ENCODE results near the gene SCUBE1. TPM values are rescaled to one million over a fixed set of nuclear protein-coding genes. Genes with fewer than 3 reads are reported as not detected.
A peak's percentile ranks its signal among the peaks of the same experiment; 100 is the strongest.

SCUBE1 gene
- total RNA-seq, 2 donors from 2014 or later: 3.8 to 5.8 TPM

DNA sequence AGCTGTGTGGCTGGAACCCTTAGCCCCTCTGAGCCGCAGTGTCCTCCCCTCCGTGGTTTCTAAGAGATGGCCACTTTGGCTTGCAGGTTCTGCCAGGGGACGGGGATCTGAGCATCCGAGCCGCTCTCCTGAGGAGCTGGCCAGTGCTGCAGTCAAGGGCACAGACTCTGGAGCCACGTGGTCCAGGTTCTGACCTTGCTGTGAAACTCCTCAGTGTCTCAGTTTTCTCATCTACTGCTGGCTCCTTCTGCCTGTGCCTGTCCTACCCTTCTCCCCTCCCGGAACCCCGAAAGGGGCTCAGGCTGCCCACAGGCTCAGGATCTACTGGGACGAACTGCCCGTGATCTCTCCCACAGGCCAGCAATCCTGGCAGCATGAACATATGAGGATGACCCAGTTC, 90.9 kb downstream of the SCUBE1 start:
- ATAC-seq (no peak), DNase-seq (no peak)
- intact Hi-C loops (cut with DNase I, micrococcal nuclease): no loop called here

DNA sequence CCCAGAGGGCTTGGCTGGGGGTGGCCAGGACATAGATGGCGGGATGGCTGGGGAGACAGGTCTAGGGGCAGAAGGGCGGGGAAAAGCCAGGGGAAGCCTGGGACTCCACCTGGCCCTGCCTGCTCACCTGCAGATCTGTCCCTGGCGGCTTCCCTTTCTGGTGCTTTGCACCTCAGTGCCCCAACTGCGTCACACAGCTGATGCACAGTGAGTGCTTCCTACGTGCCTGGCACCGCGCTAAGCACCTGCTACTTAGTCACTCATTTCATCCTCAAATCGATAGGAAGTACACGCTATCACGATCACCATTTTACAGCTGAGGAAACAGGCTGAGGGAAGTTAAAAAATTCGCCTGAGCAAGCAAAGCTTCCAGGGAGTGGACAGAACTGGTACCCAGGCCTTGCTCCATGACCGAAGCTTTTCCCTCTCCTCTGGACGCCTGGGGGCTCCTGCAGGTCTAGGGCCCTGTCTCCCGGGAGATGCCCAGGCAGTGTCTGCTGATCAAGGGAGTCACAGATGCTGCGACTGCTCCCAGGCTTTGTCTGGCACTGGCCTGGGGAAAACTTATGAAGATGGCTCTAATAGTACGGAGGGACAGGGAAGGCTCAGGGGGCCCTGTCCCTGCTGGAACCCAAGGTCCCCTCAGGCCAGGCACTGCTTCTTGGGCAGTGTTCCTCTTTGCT, 93.2 kb downstream of the SCUBE1 start:
- ATAC-seq (no peak), DNase-seq (no peak)
- intact Hi-C loops (cut with DNase I, micrococcal nuclease): no loop called here

DNA sequence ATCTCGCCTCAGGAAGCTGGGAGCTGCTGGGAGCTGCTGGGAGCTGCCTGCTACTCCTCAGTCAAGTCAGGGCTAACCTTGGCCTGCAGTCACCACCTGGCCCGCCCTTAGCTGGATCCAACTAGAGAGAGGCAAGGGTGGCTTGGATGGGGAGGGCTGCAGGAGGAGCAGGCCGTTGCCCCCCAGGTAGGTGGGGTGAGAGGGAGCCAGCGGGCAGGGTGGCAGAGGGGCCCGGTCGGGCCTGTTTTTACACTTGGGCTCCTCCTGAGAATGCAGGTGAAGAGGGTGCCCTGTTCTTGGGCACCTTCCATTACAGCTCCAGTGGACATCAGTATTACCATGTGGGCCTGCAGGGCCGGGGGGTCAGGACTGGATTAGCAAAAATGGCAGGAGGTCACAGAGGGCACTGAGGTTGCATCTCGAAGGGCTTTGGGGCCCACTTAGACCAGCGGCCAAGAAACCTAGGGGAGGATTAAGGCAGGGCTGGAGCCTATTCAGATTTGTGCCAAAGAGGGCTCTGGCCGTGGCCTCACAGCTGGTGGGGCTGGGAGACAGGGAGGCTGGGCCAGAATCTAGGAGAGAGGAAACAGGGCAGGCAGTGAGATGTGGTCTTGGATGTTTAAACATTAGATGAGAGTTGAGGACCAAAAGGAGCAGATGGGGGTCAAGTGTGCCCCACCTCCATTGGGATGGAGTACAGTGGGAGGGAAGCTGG, 95.5 kb downstream of the SCUBE1 start:
- ATAC-seq (no peak), DNase-seq (no peak)
- intact Hi-C loops (cut with DNase I, micrococcal nuclease): no loop called here

DNA sequence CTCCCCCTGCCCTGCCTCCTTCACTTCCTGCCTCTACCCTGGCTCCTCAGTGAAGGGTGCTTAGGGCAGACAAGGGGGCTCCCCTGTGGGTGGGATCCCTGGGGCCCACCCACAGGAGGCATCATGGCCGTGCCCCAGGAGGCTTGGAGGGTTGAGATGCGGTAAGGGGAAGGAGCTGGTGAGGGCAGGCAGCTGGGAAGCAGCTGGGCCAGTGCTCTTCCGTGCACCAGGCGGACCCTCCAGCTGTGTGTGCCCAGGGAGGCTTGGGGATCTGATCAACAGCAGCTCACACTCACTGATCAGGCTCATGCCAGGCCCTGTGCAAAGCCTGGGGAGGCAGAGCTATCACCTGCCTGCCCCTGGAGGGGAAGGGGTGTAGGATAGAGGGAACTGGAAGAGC, 97.0 kb downstream of the SCUBE1 start:
- no peak for ATAC-seq
- intact Hi-C loops (cut with DNase I, micrococcal nuclease): no loop called here
- DNase-seq: no peak

DNA sequence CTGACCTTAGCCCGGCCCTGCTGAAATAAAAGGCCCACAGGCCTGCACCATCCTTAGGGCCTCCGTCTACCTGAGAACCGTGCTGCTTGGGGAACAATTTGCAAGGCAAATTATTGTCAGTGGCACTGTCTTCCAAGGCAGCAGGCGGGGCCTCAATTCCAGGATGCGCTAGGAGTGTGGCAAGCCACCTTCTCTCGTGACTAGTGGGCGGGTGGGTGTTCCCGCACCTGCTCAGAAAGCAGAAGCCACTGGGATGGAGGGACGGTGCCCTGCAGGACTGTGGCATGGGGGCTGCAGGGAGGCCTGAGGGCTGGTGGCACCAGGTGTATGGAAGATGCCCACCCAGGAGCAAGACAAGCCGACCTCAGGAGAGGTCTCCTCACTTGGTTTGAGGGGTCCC, 97.5 kb downstream of the SCUBE1 start:
- ATAC-seq: no peak
- no peak for DNase-seq
- intact Hi-C loops (cut with DNase I, micrococcal nuclease): no loop called here

DNA sequence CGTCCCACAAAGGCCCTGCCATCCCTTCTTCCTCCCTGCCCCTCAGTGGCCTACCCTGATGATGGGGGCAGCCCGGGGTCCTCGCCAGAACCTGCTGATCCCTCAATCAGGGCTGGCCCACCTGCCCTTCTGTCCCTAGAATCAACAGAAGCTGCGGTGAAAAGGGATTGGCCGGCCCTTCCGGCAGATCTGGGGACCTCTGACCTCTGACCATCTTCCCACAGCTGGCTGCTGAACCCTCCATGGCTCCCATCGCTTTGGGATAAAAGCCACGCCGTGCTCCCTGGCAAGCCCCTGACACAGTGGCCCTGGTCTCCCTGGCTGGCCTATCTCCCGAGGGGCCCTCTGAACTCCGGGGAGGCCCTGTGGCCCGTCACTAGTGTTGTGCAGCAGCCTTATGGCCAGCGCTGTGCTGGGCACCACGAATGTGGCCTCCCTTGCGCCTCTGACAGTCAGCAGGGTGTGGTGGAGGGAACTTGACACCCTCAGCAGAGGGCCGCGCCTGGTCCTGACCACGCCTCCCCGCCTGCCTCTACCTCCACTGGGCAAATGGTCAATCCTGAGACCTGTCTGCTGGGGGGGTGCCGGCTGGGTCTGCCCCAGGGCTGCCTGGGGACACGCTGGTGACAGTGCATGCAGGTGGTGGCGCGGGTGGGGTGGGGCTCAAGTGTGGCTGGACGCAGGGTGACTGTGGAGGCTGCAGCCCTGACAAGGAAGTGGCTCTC, 98.2 kb downstream of the SCUBE1 start:
- peak; percentile 49 for ATAC-seq
- intact Hi-C loops (cut with DNase I, micrococcal nuclease): no loop called here
- DNase-seq: no peak

DNA sequence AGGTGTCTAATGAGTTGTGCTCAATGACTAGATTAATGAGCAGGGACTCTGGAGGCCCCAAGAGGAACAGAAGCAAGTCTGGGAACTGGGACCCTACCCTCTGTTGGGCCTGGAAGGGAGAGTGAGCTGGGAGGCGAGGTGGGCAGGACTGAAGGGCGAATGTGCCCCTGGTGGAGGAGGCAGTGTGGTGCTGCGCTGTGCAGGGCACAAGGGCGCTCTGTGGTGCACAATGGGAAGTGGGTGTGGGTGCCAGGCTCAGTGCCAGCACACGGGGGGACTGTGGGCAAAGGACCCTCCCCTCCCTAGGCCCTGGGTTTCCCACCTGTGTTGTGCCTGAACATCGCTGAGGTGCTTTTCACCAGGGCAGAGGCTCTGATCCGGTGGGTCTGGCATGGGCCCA, 98.8 kb downstream of the SCUBE1 start:
- DNase-seq: no peak
- intact Hi-C loops (cut with DNase I, micrococcal nuclease): no loop called here
- no peak for ATAC-seq

DNA sequence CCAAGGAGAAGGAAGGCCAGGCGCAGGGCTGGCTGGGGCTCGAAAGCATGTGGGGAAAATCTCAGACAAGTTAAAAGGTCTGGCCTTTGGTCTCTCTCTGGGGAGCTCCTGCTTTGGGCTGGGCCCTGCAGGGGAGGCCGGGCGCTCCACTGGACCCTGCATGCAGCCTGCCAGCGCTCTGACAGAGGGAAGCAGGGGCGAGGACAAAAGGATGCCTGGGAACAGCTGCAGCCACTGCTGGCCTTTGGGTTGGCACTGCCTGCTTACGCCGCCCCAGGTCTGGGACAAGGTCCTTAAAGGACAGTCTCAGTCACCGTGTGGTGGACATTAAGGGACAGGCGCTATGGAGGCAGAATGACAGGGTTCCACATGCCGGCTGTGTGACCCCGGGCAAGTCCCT, 99.8 kb downstream of the SCUBE1 start:
- ATAC-seq: no peak
- no peak for DNase-seq
- intact Hi-C loops (cut with DNase I, micrococcal nuclease): no loop called here

DNA sequence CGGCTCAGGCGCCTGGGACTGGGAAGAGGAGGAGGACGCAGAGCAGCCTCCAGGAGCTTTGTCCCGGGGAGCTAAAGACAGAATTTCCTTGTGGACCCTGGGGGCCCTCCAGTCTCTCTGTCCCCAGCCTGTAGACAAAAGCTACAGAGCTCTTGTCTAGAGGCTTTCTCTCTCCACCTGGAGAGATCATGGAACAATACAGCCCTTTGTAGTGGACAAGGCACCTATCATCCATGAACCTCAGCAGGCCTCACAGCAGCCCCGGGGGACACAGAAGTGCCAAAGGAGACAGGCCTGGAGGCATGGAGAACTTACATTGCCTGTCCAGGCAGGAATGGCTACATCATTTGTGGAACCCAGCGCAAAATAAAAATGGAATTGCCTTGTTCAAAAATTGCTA, 100.5 kb downstream of the SCUBE1 start:
- no peak for DNase-seq
- intact Hi-C loops (cut with DNase I, micrococcal nuclease): no loop called here
- no peak for ATAC-seq

DNA sequence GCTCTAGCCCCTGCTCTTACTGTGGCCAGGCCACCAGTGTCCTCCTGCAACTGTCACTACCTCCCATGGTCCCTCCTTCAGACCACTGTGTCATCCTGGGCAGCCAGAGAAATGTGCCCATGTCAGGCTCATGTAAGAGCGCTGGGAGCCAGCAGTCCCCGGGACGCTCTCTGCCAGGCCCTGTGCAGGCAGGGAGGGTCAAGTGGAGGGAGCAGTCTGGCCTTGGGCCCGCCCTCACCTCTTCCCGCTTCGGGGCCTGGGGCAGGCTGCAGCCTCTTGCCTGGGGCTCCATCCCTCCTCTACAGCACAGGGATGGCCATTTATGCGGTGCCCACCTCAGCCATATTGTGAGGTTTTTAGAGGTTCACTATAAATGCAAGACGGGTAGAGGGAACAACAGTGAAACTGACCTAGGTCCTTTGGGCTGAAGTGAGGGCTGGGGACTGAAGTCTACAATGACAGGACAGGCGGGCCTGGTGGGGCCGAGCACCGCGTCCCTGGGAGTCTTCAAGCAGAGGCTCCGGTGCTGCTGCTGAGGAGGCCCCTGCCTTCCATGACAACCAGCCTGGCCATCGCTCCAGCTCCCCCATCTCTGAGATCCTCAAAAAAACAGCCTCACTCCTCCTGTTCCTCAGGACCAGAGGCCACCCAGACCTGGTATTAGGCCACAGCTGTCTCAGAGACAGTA, 101.3 kb downstream of the SCUBE1 start:
- ATAC-seq (no peak), DNase-seq (no peak)
- intact Hi-C loops (cut with DNase I, micrococcal nuclease): no loop called here

DNA sequence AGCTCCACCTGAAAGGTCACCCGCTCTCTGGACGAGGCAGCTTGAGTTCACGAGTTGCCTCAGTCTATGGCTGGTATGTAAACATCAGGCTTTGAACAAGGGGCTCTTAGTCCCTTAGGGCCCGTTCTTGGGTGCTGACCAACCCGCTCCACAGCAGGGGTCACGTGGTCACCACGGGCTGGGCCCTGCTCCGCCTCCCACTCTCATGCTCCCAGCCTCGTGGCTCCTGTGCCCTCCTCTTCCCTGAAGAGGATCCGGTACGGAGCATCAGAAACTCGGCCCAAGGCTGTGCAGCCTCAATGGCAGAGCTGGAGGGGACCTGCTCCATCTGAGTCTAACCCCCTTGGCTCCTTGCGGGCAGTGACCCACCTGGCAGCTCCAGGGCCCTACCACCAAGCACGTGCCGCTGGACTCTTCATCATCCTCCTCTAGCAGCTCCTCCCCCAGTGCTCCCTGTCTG, 102.0 kb downstream of the SCUBE1 start:
- no peak for ATAC-seq
- intact Hi-C loops (cut with DNase I, micrococcal nuclease): no loop called here
- DNase-seq: no peak

DNA sequence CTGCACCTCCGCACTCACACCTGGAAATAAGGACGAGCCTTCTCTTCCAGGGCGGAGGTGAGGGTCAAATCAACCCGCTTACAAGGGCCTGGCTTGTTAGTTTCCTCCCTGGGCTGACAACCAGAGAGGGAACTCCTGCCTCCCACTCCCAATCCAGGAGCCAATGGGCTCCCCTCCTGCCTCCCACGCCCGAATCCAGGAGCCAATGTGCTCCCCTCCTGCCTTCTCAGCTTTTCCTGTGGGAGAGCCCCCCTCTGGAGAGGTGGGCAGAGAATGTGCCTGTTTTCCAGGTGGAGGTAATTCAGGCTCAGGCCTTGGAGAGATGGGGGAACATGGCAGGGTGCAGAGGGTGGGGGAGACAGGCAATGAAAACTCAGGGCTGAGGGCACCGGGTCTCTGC, 102.6 kb downstream of the SCUBE1 start:
- intact Hi-C loops (cut with DNase I, micrococcal nuclease): no loop called here
- no peak for DNase-seq
- no peak for ATAC-seq

DNA sequence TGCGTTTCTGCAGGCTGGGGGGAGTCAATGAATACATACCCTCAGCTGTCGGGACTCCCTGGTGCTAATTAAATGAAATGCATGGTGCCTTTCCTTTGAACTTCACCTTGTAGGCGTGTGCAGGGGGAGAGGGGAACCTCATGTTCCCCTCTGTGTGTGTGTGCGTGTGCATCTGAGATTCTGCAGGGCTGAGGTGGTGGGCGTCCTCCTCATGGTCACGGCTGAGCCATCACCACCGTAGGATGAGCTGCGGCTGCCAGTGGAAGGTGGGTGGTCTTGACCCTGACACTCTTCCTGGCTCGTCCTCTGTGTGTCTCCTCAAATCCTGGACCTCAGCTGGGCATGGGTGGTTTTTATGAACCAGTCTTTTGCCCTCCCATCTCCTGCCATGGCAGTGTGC, 103.2 kb downstream of the SCUBE1 start:
- intact Hi-C loops (cut with DNase I, micrococcal nuclease): no loop called here
- no peak for ATAC-seq

DNA sequence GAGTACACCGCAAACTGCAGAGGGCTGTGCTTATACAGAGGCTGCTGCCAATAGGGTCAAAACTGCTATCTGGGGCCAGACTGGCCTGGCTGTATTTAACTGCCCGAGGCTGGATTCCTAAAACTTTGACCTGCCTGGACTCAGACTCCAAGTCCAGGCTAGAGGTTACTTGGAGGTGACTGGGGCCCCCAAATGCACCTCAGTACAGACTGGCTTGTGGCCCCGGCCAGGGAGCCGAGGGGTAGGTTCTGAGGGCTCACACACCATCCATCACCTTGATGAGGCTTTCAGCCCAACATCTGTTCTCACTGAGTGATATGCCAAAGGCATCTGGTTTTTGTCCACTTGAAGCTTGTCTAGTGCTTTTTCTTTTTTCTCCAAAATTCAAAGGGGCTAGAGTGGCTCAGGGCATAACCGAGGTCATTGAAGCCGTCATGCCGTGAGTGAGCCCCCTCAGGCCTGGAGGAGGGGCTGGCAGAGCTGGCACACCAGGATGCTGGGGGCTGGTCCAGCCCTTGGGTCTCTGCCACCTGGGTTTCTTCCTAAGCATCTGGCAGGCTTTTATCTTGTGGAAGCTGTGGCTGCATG, 103.9 kb downstream of the SCUBE1 start:
- DNase-seq (no peak), ATAC-seq (no peak)
- intact Hi-C loops (cut with DNase I, micrococcal nuclease): no loop called here

More for the DNA sequence above, 103.2 kb downstream of the SCUBE1 start:
- no peak for DNase-seq

DNA sequence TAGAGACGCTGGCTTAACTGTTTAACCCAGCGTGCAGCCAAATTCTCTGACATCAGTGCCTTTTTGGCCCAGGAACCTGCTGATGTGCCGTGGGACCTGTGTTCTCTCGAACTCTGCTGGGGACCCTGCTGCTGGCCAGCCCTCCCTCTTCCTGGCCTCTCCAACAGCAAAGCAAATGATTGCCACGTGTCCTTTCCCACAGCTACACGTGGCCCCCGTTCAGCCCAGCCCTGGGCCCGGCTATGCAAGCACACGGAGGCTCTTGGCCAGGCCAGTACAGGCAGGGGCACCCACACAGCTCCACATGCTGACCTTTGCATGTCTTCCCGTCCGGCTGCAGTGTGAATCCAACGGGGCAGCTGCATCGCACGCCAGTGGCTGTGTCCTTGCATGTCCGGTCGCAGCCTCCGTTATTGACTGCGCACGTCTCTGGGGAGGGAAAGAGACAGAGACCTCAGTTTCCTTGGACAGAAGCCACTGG, 104.6 kb downstream of the SCUBE1 start:
- no peak for ATAC-seq
- no peak for DNase-seq
- intact Hi-C loops (cut with DNase I, micrococcal nuclease): no loop called here

DNA sequence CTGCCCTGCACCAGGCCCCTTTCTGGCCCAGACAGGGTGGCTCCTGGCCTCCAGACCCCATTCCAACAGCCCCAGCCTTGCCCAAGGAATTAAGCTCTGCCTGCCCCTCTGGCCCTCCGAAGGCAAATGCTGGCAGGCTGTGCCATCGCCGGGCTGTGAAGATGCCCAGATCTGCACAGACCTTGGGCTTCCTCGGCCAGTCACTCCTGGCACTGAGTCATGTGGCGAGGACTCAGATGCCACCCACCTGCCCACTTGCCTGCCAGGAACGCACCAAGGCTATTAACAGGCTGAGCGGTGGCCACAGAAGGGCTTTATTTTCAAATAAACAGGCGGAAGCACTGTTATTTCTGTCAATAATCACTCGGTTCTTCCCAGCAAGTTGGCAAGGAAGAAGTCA, 105.9 kb downstream of the SCUBE1 start:
- intact Hi-C loops (cut with DNase I, micrococcal nuclease): no loop called here
- no peak for ATAC-seq
- DNase-seq: no peak

DNA sequence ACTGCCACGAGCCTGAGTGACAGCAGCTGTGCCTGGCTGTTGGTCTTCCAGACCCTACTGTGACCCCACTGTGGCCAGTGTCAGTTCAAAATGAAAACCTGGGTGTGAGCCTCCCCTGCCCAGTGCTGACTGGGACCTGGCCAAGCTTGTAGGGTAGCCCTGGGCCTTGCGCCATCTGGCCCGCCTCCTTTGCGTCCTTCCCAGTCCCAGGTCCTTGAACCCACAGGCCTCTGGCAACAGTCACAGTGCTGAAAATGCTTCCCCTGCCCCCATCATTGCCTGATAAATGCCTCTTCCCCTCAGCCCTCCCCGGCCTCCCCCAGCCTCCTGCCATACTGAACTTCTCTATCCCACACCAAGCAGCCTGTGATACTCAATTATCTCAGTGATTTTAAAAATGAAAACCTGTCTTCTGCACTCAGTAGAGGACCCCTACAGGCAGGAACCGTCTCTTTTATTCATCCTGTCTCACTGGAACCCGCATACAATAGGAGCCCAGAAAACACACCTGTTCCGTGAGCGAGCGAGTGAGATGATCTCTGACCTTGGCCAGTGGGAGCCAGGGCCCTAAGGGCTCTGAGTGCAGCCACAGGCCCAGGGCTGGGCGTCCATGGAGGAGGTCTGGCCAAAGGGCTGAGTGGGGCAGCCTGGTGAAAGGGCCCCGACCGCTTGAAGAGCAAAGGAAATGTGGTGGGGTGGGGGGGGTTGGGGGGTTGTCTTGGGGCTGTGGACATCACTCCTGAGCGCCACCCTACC, 106.6 kb downstream of the SCUBE1 start:
- no peak for DNase-seq
- no peak for ATAC-seq
- intact Hi-C loops (cut with DNase I, micrococcal nuclease): no loop called here
